ENCODE data around the gene SNX5. TPM values are rescaled to one million over a fixed set of nuclear protein-coding genes. Genes with fewer than 3 reads are reported as not detected.

The SNX5 gene
- total RNA-seq, 1 experiment from 2014 or later: 235 TPM

DNA sequence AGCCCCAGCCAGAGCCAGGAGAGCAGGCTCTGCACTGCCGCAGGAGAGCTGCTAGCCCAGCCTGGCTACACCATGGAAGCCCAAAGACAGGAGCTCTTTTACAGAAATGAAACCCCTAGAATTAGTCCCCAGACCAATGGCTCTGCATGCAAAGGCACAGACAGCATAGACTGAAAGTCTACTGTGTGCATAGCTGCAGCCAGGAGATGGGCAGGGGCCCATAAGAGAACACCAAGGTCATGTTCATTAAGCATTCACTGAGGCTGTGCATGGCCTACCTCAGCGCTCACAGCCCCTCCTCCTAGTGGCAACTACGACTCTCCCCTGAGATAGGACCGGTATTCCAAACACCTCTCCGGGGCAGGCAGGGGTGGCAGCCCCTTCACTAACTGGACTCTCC lies 34.9 kb downstream of the SNX5 start:
- Histone ChIP-seq H3K36me3 (no peaks in the 10 kb centered on the region), H3K4me1 (peaks cover 9% of the 10 kb centered on the region; the same call in 1 of the 2 replicates), H3K4me3 (no peak overlapping the region), H3K9me3 (replicated peaks) (no peaks in the 10 kb centered on the region), H3K27me3 (no peaks in the 10 kb centered on the region), H3K27ac (no peak overlapping the region)
- no peak for DNase-seq

- no peak overlapping the region for H3K27ac ChIP-seq
- H3K36me3 ChIP-seq: no peaks in the 10 kb centered on the region
- H3K9me3 ChIP-seq (replicated peaks): no peaks in the 10 kb centered on the region
- H3K27me3 ChIP-seq: no peaks in the 10 kb centered on the region
- H3K4me1 ChIP-seq: peaks cover 9% of the 10 kb centered on the region; the same call in 1 of the 2 replicates
- no peak for DNase-seq
- H3K4me3 ChIP-seq: no peak overlapping the region
These were observed 35.5 kb downstream of the SNX5 start for GRCh38 chr20:17933121-17933520.

DNA sequence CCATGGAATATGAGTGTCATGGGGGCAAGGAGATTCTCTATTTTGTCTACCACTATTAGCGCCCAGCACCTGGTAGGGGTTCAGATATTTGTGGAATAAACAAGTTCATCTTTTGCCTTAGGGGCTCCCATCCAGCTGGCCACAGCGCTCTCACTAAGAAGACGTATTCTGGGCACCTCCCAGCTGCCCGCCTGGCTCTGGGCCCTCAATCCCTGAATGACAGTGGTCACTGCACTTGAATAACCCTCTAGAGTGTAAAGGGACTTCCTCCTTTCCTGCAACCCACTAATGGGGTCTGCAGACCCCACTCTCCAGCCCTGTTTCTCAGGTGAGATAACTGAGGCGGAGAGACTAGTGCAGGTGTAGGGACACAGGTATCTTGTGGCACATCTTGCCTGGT lies 36.2 kb downstream of the SNX5 start:
- H3K36me3 ChIP-seq: no peaks in the 10 kb centered on the region
- no peaks in the 10 kb centered on the region for H3K9me3 ChIP-seq (replicated peaks)
- no peak overlapping the region for H3K4me3 ChIP-seq
- no peak overlapping the region for H3K27ac ChIP-seq
- peaks cover 5% of the 10 kb centered on the region; the same call in 1 of the 2 replicates for H3K4me1 ChIP-seq
- no peaks in the 10 kb centered on the region; the same call in 1 of the 2 replicates for H3K27me3 ChIP-seq
- no peak for DNase-seq

GRCh38 chr20:17931513-17931912 lies 37.1 kb downstream of the SNX5 start:
- peaks cover 3% of the 10 kb centered on the region; the same call in 1 of the 2 replicates for H3K4me1 ChIP-seq
- no peak overlapping the region for H3K4me3 ChIP-seq
- no peak overlapping the region for H3K27ac ChIP-seq
- H3K27me3 ChIP-seq: no peaks in the 10 kb centered on the region; the same call in 1 of the 2 replicates
- H3K36me3 ChIP-seq: no peaks in the 10 kb centered on the region
- DNase-seq: no peak
- H3K9me3 ChIP-seq (replicated peaks): no peaks in the 10 kb centered on the region

DNA sequence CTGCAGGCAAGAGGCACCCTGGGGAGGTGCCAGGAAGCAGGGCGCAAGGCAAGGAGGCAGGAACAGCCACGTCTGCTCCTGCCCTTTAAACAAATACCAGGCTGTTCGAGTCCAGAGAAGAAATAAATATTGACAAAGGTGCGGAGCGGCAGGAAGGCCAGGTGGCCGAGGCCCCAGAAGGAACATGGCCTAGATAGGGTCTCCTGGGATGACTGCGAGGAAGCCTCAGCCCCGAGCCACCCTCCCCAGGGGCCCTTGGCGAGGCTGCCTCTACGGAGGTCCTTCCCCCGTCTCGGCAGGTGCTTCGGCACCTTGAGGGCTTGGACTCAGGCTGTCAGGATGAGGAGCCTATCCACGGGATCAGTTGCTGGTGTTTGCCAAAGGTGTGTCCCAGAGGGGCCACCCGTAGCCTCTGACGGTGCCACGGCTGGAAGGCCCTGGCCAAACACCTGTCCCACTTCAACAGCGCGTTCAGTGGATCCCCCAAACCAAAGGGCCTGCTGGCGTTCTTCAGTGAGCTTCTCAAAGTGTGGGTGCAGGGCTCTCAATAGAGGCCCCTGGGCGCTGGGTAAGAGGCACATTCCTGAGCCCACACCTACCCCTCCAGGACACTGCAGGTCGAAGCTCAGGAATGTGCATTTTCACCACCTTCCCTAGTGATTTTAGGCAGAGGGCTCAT lies 39.8 kb downstream of the SNX5 start:
- Histone ChIP-seq H3K27ac (no peak overlapping the region), H3K36me3 (no peaks in the 10 kb centered on the region), H3K27me3 (no peaks in the 10 kb centered on the region; the same call in 1 of the 2 replicates), H3K9me3 (replicated peaks) (no peaks in the 10 kb centered on the region), H3K4me3 (no peak overlapping the region), H3K4me1 (no peaks in the 10 kb centered on the region; the same call in 1 of the 2 replicates)
- DNase-seq: no peak

GRCh38 chr20:17928211-17928611 lies 40.4 kb downstream of the SNX5 start:
- H3K9me3 ChIP-seq (replicated peaks): no peaks in the 10 kb centered on the region
- no peaks in the 10 kb centered on the region for H3K36me3 ChIP-seq
- H3K4me3 ChIP-seq: no peak overlapping the region
- no peak for DNase-seq
- H3K4me1 ChIP-seq: no peaks in the 10 kb centered on the region; the same call in 1 of the 2 replicates
- H3K27ac ChIP-seq: no peak overlapping the region
- H3K27me3 ChIP-seq: no peaks in the 10 kb centered on the region; the same call in 1 of the 2 replicates

GRCh38 chr20:17925940-17926300 lies 42.7 kb downstream of the SNX5 start:
- no peak overlapping the region for H3K4me3 ChIP-seq
- no peak overlapping the region for H3K27ac ChIP-seq
- no peaks in the 10 kb centered on the region; the same call in 1 of the 2 replicates for H3K27me3 ChIP-seq
- H3K9me3 ChIP-seq (replicated peaks): no peaks in the 10 kb centered on the region
- H3K4me1 ChIP-seq: no peaks in the 10 kb centered on the region; the same call in 1 of the 2 replicates
- H3K36me3 ChIP-seq: no peaks in the 10 kb centered on the region
- no peak for DNase-seq

DNA sequence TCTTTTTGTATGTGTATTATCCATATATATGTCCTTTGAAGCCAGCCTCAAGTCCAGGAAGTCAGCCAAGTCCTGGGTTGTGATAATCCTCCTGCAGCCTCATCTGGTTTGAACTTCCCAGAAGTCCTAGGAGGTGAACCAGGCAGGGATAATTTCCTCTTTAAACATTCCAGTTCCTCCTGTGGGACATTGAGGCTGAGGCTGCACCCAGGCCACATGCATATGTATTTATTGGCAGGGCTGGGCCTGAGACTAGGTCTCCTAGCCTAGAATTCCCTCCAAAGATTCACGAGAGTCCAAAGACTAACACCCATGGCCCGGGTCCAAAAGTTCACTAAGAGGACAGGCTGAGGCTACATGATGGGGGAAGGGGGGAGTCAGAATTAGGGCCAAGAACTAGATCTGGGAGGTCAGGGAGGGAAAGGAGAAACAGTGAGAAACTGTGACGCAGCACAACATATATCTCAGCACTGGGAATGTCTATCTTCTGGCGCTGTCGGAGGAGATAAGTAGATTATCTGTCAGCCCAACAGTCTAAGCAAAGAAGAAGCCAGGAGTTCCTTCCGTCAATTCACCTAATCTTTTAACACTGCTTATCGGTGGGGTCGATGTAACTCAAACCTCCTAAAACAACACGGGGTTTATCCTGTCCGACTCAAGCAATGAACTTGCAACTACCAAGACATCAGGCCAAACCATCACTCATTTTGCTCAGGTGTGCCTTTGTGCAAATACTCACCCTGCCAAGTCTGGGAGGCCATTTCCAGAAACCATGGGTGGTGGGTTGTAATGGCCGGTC lies 43.3 kb downstream of the SNX5 start:
- DNase-seq: peak in 1 of 2 experiments; percentile 24
- Histone ChIP-seq H3K27me3 (no peaks in the 10 kb centered on the region; the same call in 1 of the 2 replicates), H3K4me1 (no peaks in the 10 kb centered on the region; the same call in 1 of the 2 replicates), H3K4me3 (no peak overlapping the region), H3K9me3 (replicated peaks) (no peaks in the 10 kb centered on the region), H3K27ac (no peak overlapping the region), H3K36me3 (no peaks in the 10 kb centered on the region)

- H3K36me3 ChIP-seq: no peaks in the 10 kb centered on the region
- DNase-seq: no peak
- no peaks in the 10 kb centered on the region; the same call in 1 of the 2 replicates for H3K4me1 ChIP-seq
- H3K27me3 ChIP-seq: no peaks in the 10 kb centered on the region
- no peak overlapping the region for H3K4me3 ChIP-seq
- H3K27ac ChIP-seq: no peak overlapping the region
- H3K9me3 ChIP-seq (replicated peaks): no peaks in the 10 kb centered on the region
These were observed 46.8 kb downstream of the SNX5 start for GRCh38 chr20:17921774-17922173.

GRCh38 chr20:17919149-17919548 lies 49.4 kb downstream of the SNX5 start:
- DNase-seq: no peak
- no peaks in the 10 kb centered on the region; the same call in 1 of the 2 replicates for H3K27me3 ChIP-seq
- H3K9me3 ChIP-seq (replicated peaks): no peaks in the 10 kb centered on the region
- H3K4me1 ChIP-seq: no peaks in the 10 kb centered on the region
- no peaks in the 10 kb centered on the region for H3K36me3 ChIP-seq
- no peak overlapping the region for H3K27ac ChIP-seq
- no peak overlapping the region for H3K4me3 ChIP-seq

DNA sequence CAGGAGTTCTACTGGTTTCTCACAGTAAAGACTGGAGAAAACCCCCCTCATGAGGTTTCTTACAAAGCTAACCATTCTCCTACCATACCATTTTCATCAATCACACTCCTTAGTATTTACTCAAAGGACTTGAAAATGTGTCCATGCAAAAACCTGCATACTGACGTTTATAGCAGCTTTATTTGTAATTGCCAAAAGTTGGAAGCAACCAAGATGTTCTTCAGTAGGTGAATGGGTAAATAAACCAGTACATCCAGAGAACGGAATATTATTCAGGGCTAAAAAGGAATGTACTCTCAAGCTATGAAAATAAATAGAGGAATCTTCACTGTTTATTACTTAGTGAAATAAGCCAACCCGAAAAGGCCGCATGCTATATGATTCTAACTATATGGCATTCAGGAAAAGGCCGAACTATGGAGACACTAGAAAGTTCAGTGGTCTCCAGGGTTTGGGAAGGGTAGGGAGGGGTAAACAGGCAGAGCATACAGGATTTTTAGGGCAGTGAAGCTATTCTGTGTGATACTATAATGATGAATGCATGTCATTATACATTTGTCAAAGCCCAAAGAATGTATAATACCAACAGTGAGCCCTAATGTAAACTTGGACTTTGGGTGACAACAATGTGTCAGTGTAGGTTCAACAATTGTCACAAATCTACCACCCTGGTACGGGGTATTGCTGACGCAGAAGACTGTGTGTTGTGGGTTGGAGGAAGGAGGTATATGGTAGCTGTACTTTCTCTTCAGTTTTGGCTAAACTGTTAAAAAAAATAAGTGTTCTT lies 50.6 kb downstream of the SNX5 start:
- Histone ChIP-seq H3K4me3 (no peak overlapping the region), H3K9me3 (replicated peaks) (no peaks in the 10 kb centered on the region), H3K27me3 (no peaks in the 10 kb centered on the region; the same call in 1 of the 2 replicates), H3K27ac (no peak overlapping the region), H3K4me1 (no peaks in the 10 kb centered on the region), H3K36me3 (no peaks in the 10 kb centered on the region)
- DNase-seq: no peak

GRCh38 chr20:17916433-17916891 lies 52.1 kb downstream of the SNX5 start:
- Histone ChIP-seq H3K4me1 (no peaks in the 10 kb centered on the region), H3K4me3 (no peak overlapping the region), H3K36me3 (no peaks in the 10 kb centered on the region), H3K9me3 (replicated peaks) (no peaks in the 10 kb centered on the region), H3K27ac (no peak overlapping the region), H3K27me3 (no peaks in the 10 kb centered on the region; the same call in 1 of the 2 replicates)
- DNase-seq: no peak

- Histone ChIP-seq H3K36me3 (no peaks in the 10 kb centered on the region), H3K4me3 (no peak overlapping the region), H3K4me1 (no peaks in the 10 kb centered on the region), H3K27ac (no peak overlapping the region), H3K27me3 (no peaks in the 10 kb centered on the region; the same call in 1 of the 2 replicates), H3K9me3 (replicated peaks) (no peaks in the 10 kb centered on the region)
- DNase-seq: no peak
These were observed 53.6 kb downstream of the SNX5 start for GRCh38 chr20:17914957-17915356.

GRCh38 chr20:17912916-17913315 lies 55.7 kb downstream of the SNX5 start:
- Histone ChIP-seq H3K36me3 (no peaks in the 10 kb centered on the region), H3K27me3 (no peaks in the 10 kb centered on the region; the same call in 1 of the 2 replicates), H3K9me3 (replicated peaks) (no peaks in the 10 kb centered on the region), H3K4me3 (no peak overlapping the region), H3K27ac (no peak overlapping the region), H3K4me1 (no peaks in the 10 kb centered on the region)
- no peak for DNase-seq

Measured in SJCRH30 (cell line).